A673 (cell line): ENCODE data around the gene MAGOH. TPM values are rescaled to one million over a fixed set of nuclear protein-coding genes. Genes with fewer than 3 reads are reported as not detected.

ENCODE experiments used
- BruUV-seq: library from RNA; stranded (reverse); fragments of 400-500 nt; replicated peaks from 2 replicates; lab custom pipeline; 2021; lab: Mats Ljungman, UMichigan
- CTCF ChIA-PET: fragments of 300-600 bp; sonication (Branson Sonifier 250); formaldehyde crosslinking; loops from one replicate; lab custom pipeline; 2022; ENCODE audit warnings: antibody characterized with exemption; lab: Charles Lee
- POLR2A ChIA-PET: fragments of 300-600 bp; sonication (Branson Sonifier 250); formaldehyde crosslinking; loops from one replicate; lab custom pipeline; 2022; ENCODE audit warnings: antibody characterized with exemption; ENCODE audit not compliant: low non-redundant PET; lab: Charles Lee
- DNase-seq: peaks from one replicate; pipeline ENCODE4 v3.0.0-alpha.2; 2015; ENCODE audit warnings: low spot score
- H3K27ac ChIP-seq: fragments of 200-600 bp; sonication (generic); 2 replicates; pipeline ENCODE4 v1.5.1; 2016; ENCODE audit warnings: mixed run types, low read depth, mild to moderate bottlenecking, mixed read lengths, antibody characterized with exemption, low read length; ENCODE audit not compliant: poor library complexity, severe bottlenecking
- H3K27me3 ChIP-seq: fragments of 200-600 bp; sonication (generic); replicated peaks from 2 replicates; pipeline ENCODE4 v1.6.1; 2017; ENCODE audit warnings: mixed run types, low read depth, mild to moderate bottlenecking, mixed read lengths, antibody characterized with exemption, low read length; ENCODE audit not compliant: insufficient read depth, poor library complexity
- H3K36me3 ChIP-seq: fragments of 200-600 bp; sonication (generic); 2 replicates; pipeline ENCODE4 v1.6.1; 2016; ENCODE audit warnings: mixed run types, mild to moderate bottlenecking, mixed read lengths, antibody characterized with exemption, low read length; ENCODE audit not compliant: insufficient read depth, poor library complexity, severe bottlenecking
- H3K4me1 ChIP-seq: fragments of 200-600 bp; sonication (generic); 2 replicates; pipeline ENCODE4 v1.6.1; 2017; ENCODE audit warnings: mixed run types, mild to moderate bottlenecking, mixed read lengths, antibody characterized with exemption, low read length; ENCODE audit not compliant: insufficient read depth, poor library complexity, severe bottlenecking
- H3K4me3 ChIP-seq: fragments of 200-600 bp; sonication (generic); 2 replicates; pipeline ENCODE4 v1.5.1; 2016; ENCODE audit warnings: low read depth, mixed run types, mild to moderate bottlenecking, mixed read lengths, low read length; ENCODE audit not compliant: poor library complexity, severe bottlenecking
- H3K9me3 ChIP-seq: fragments of 200-600 bp; sonication (generic); 2 replicates; pipeline ENCODE4 v1.6.1; 2016; ENCODE audit warnings: mixed run types, low read depth, mild to moderate bottlenecking, mixed read lengths, antibody characterized with exemption, low read length; ENCODE audit not compliant: poor library complexity, severe bottlenecking
- CTCF ChIP-seq: fragments of 300-800, 200-600 bp; sonication (generic); conservative IDR thresholded peaks from 2 replicates; pipeline ENCODE4 v1.5.1; 2017; ENCODE audit warnings: low read depth, mild to moderate bottlenecking, antibody characterized with exemption, low read length, moderate library complexity, mixed read lengths
- EZH2 ChIP-seq: fragments of 200-600 bp; sonication (generic); IDR thresholded peaks from 2 replicates; pipeline ENCODE4 v1.6.1; 2017; ENCODE audit warnings: borderline replicate concordance, low read depth, mild to moderate bottlenecking, mixed read lengths, antibody characterized with exemption, low read length; ENCODE audit not compliant: poor library complexity, severe bottlenecking
- intact Hi-C: fragments of 100-400 bp; cut with micrococcal nuclease; formaldehyde crosslinking; loops from one replicate; pipeline ENCODE4 v1.10.0; 2022; ENCODE audit not compliant: unreplicated experiment
- total RNA-seq: library from RNA; stranded (reverse); gene quantifications from 2 replicates; pipeline ENCODE4 v1.2.3, GENCODE V29; 2021

The MAGOH gene
- total RNA-seq, 1 experiment from 2014 or later = 76.3 TPM

- ChIA-PET POLR2A (no interaction called here), CTCF (no interaction called here)
- TF ChIP-seq EZH2 (no peak), CTCF (0 out of 2 replicates have a peak, but pooled peaks have one; percentile 25)
- peak; percentile 27 for DNase-seq
- H3K4me3 ChIP-seq = no peak overlapping the region
- no TSS peak for BruUV-seq
- no peaks in the 10 kb centered on the region for H3K9me3 ChIP-seq
- no peaks in the 10 kb centered on the region for H3K27me3 ChIP-seq
- H3K36me3 ChIP-seq = no peaks in the 10 kb centered on the region
- no peaks in the 10 kb centered on the region for H3K4me1 ChIP-seq
- H3K27ac ChIP-seq = no peak overlapping the region
- intact Hi-C loops = no loop called here
These were observed 27.7 kb upstream of the MAGOH start for GRCh38 chr1:53266038-53266437.

- Histone ChIP-seq H3K4me1 (no peaks in the 10 kb centered on the region), H3K27me3 (peaks cover 3% of the 10 kb centered on the region), H3K36me3 (peaks cover under 1% of the 10 kb centered on the region), H3K27ac (no peak overlapping the region), H3K9me3 (no peaks in the 10 kb centered on the region), H3K4me3 (no peak overlapping the region)
- intact Hi-C loops = no loop called here
- CTCF ChIA-PET = no interaction called here
- no TSS peak for BruUV-seq
- POLR2A ChIA-PET = no interaction called here
- no peak for TF ChIP-seq EZH2
- TF ChIP-seq CTCF = no peak
- DNase-seq = no peak
These were observed 27.3 kb upstream of the MAGOH start for GRCh38 chr1:53265581-53265980.

- peaks cover 18% of the 10 kb centered on the region for H3K27me3 ChIP-seq
- BruUV-seq = no TSS peak
- H3K4me3 ChIP-seq = no peak overlapping the region
- ChIA-PET POLR2A (no interaction called here), CTCF (no interaction called here)
- H3K27ac ChIP-seq = no peak overlapping the region
- H3K36me3 ChIP-seq = peaks cover 5% of the 10 kb centered on the region
- no peaks in the 10 kb centered on the region for H3K4me1 ChIP-seq
- intact Hi-C loops = no loop called here
- DNase-seq = no peak
- TF ChIP-seq CTCF (no peak), EZH2 (no peak)
- no peaks in the 10 kb centered on the region for H3K9me3 ChIP-seq
These were observed 25.7 kb upstream of the MAGOH start for GRCh38 chr1:53264048-53264447.
